Thyroid gland (tissue), 4 donors: Measurements from ENCODE around the gene RITA1.

Experiments used
- POLR2A ChIP-seq, 2 donors: fragments of 450-650 bp; IDR thresholded peaks; one replicate each; pipeline ENCODE4 v1.6.1; 2017; ENCODE audit warnings: antibody characterized with exemption in 2 of 2, mild to moderate bottlenecking in 2 of 2, moderate library complexity in 1 of 2
- TF ChIP-seq, protein P1 (sequence below), 6 experiments: fragments of 200-600 bp in 3 of 6; fragments of 450-650 bp in 3 of 6; sonication (generic) in 3 of 6; IDR thresholded peaks; one replicate each; pipeline ENCODE4 v1.5.1; 2016 to 2019; ENCODE audit warnings: antibody characterized with exemption in 6 of 6, mild to moderate bottlenecking in 2 of 6, inconsistent platforms in 1 of 6, moderate library complexity in 1 of 6

DNA sequence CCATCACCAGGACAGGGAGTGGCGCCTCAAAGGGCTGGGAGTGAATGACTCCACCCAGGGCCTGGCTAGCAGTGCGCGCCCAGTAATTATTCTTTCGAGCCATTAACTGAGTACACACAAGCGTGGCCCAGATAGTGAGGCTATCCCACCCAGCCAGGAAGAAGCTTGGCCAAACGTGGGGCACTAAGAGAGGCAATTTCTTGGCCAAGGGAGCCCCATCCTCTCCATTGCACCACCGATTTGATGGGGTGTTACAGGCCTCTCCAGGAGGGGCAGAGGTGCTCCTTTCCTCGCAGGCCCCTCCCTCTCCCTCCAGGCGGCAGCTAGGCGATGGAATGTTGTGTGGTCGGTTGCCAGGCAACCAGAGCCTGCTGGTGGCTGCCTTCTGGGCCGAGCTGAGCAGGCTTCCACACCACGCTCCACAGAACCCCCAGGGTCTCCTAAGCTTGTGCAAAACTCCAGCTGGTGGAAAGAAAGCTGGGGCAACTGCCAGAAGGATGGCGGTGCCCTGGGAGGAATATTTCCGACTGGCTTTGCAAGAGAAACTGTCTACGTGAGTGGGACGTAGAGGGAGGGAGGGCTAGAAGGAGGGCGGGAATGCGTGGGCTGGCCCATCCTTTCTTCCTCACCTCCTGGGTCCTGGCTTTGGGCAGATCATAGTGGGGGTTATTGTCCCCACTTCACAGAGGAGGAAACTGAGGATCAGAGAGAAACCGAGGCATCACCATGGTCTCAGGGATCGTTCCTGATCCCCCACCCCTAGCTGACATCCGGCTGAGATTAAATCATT is 36.0 kb upstream of the RITA1 start, which contains the start of gene CFAP73:
- TF ChIP-seq, protein P1, sequence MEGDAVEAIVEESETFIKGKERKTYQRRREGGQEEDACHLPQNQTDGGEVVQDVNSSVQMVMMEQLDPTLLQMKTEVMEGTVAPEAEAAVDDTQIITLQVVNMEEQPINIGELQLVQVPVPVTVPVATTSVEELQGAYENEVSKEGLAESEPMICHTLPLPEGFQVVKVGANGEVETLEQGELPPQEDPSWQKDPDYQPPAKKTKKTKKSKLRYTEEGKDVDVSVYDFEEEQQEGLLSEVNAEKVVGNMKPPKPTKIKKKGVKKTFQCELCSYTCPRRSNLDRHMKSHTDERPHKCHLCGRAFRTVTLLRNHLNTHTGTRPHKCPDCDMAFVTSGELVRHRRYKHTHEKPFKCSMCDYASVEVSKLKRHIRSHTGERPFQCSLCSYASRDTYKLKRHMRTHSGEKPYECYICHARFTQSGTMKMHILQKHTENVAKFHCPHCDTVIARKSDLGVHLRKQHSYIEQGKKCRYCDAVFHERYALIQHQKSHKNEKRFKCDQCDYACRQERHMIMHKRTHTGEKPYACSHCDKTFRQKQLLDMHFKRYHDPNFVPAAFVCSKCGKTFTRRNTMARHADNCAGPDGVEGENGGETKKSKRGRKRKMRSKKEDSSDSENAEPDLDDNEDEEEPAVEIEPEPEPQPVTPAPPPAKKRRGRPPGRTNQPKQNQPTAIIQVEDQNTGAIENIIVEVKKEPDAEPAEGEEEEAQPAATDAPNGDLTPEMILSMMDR (IDR thresholded peaks at IDR 0.05) = peak in 1 of 6 experiments; percentile 13
- TF ChIP-seq POLR2A (IDR thresholded peaks at IDR 0.05) = no peak
